NCI-H748 (cell line): ENCODE data around the gene NECTIN4.
"Not testable (repeated sequence)": the region's sequence is repeated elsewhere in the genome, so short reads cannot be mapped to it uniquely, and the experiment has no call there.

Experiments used
- DNase-seq: peaks from one replicate; lab custom pipeline; 2025; ENCODE audit not compliant: unreplicated experiment; lab: John Stamatoyannopoulos, UW

The NECTIN4 gene

GRCh38 chr1:161089251-161089924 is at the start of gene NECTIN4:
TSS of gene NECTIN4 (minus strand) at chr1:161089558. CDS start at chr1:161089296, 262 bp downstream.
- no peak for DNase-seq

- DNase-seq, result no peak
Observed at GRCh38 chr1:161138431-161138830, 49.1 kb upstream of the NECTIN4 start.

GRCh38 chr1:161137881-161138280 is 48.5 kb upstream of the NECTIN4 start:
- no peak for DNase-seq

GRCh38 chr1:161133220-161133740 is 43.9 kb upstream of the NECTIN4 start:
- peak; percentile 35 for DNase-seq

DNA sequence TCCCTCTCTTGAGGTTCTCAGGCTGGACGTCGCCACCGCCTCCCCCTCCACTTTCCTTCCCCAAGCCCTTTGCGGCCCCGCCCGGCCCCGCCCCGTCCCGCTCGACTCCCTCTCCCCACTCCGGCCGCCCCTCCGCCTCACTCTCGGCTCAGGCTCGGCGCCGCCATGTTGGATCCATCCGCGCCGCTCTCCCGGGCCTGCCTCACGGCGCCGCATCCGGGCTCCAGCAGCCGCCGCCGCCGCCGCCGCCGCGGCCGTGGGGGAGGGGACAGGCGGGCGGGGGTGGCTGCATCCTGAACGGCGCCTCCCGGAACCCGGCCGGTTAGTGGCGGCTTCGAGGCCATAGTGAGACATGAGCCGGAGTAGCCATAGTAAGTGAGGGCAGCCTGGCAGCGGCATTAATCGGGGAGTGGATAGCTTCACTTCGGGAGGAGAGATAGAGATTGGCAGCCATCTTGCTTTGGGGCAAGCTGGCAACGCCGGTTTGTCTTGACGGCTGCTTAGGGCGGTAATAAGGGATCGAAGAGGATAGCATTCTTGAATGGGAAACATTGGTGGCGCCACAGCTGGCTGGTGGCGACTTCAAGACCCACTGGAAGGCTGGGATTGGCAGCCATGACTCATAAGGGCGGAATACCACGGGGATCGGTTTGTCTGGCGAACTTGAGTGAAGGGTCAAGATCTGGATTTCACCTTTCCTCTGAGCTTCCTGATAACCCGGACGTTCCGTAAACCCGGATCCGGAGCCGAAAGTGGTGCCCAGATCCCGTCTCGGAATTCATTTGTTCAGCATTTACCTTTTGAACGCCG is 43.3 kb upstream of the NECTIN4 start, which contains the start of gene DEDD:
Gene DEDD (minus strand): TSS at position 258 of the 810 bp plus-strand sequence. CDS start 8,205 bp downstream, outside the sequence.
- peak; percentile 97 for DNase-seq

DNA sequence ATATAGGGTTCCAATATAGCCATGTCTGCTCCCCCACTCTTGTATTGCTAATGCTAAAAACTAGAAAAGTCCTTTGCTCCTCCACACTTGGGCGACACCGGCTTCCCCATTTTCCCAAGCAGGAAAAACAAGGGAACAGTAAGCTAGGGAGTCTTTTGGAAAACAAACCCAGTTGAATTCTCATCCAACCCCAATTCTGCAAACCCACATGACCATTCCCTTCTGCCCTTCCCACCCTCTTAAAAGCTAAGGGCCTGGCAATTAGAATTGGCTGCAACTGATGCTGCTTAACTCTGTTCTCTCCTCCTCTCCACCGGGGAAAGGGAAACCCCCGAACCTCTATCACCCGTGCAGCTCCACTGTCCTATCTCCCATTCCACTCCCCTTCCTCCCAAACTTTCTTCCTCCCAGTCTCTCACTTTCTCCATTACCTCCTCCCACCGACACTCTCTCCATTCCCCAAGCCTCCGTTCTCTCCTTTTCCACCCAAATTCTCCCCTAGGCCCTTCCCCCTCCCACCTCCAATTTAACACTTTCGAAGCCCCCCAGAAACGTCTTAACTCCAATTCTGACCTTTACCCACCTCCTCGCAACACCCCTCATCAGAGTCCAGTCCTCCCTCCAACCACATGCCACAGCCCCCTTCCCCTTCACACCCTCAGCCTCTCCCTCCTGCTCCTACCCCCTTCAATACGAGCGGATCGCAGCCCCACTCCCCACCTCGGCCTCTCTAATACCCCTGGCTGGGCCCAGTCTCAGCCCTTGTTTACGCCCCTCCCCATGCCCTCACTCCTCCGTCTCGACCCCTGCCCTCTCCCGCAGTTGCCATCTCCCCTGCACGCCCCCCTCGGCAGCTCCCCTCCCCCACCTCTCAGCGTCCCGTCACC is 42.4 kb upstream of the NECTIN4 start:
- peak; percentile 19 for DNase-seq

DNA sequence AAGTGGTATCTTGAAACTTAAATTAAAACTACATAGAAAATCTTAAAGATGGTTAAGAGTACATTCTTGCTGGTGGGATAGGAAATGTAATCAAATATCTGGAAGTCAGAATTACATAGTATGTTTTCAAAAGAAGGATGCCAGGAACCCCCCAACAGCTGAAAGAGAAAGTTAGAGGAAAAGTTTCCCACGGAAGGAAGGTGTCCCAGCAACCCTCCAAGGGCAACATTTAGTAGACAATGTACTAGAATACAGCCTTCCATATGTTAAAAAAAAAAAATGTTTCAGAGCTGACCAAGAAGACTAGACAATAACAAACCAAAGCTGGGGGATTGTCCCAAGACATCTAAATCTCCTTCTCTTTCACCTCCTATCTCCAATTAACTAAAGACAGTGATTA is 40.9 kb upstream of the NECTIN4 start:
- no peak for DNase-seq

DNA sequence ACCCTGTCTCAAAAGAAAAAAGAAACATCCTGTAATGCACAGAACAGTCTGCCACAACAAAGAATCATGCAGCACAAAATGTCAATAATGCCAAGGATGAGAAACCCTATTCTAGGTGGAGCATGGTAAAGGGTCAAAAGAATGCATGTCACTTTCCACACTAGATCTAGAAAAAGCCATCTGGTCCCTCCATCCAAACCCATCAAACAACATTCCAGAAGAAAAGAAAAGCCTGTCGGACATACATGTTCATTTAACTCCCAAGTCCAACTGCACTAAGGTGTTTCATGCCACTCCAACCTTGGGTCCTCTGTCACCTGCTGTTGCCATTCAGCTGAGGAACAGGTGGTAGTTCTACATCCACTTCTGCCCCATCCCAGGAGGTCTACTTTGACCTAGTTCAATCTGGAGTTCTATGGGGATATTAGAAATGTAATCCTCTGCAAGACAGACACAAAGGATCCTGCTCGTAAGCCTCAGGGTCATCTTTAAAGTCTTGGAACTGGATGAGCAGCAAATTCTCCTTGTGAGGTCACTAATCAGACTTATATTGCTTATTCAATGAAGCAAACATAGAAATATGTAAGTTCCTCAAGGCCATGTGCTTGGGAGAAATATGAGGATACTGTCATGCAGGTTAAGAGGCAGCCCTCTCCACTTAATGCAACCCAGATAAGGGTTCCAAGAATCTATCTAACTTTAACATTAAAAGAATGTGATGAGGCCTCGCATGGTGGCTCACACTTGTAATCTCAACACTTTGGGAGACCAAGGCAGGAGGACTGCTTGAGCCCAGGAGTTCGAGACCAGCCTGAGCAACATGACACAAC is 39.4 kb upstream of the NECTIN4 start:
- no peak for DNase-seq

DNA sequence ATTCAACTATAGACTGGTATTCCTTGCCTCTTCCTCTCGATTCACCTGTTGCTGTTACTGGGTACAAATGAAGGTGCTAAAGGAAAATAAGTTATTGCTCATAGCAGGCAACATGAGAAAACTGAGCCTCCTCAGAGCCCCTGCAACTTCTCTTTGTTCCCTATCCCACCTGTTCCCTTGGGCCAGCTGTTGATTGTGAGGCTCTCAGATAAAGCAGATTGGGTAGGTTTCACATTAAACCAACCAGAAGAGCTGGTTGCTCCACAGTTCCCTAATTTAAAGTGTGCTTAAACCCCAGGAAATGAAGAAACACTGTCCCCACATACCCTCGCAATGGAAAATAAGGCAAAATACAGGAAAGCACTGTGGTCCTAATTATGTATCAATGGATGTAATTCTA is 38.3 kb upstream of the NECTIN4 start:
- DNase-seq, result no peak

DNA sequence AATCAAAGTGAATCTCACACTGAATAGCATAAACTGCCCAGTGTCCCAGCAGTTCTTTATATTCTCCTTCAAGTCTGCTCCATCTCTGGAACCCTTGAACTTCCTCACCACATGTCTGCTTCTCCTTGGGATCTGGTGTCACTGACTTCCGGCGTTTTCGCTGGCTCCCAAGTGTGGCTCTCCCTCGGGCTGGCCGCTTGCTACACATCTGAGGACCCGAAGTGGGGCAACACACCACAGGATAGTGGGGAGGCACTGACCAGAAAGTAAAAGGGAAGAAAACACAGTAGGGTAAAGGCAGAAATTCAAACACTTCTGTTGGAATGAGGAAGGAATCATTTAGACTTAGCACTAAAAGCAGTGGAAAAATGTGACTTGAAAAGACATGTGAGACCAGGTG is 33.6 kb upstream of the NECTIN4 start:
- DNase-seq, result no peak

DNA sequence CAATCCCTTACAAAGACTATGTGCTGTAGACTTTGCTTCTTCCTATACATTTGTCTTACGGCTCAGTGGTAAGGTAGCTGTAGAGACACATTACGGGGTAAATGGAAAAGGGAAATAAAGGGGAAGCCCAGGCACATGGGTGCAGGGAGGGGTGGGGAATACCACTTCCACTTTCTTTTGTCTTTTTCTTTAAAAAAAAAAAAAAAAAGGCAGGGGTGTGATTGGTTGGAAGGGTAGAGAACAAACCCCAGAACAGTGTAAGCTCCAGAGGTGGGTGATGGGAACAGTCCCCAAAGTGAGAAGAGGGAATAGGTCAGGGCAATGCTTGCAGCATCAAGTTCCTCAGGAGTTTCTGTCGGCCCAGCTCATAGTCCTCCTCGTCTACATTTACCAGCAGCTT is 32.5 kb upstream of the NECTIN4 start:
- DNase-seq, result no peak

DNA sequence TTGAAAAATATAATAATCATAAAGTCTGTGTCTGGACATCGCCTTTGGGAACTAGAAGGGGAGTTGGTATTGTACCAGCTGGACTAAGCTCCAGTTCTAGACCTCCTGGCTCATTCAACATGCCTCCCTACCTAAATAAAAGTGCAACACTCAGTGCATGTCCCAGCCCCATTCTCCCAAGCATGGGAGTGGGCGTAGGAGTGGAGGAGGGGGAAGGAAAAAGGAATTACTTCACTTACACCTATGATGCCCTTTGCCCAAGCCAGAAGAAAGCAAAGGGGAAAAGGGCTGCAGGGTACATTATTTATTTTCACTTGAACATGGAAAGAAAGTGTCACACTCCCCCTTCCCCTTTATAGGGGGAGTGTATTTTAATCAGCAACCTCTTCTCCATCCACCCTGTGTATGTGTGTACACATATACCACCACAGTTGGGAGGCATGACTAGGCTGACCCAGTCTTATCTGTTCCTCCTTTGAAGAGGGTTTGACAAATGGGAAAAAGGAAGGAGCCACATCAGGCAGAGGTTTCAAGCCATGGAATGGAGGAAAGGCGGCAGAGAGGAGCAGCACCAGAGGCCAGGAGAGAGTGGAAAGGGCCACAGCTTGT is 31.8 kb upstream of the NECTIN4 start:
- no peak for DNase-seq

DNA sequence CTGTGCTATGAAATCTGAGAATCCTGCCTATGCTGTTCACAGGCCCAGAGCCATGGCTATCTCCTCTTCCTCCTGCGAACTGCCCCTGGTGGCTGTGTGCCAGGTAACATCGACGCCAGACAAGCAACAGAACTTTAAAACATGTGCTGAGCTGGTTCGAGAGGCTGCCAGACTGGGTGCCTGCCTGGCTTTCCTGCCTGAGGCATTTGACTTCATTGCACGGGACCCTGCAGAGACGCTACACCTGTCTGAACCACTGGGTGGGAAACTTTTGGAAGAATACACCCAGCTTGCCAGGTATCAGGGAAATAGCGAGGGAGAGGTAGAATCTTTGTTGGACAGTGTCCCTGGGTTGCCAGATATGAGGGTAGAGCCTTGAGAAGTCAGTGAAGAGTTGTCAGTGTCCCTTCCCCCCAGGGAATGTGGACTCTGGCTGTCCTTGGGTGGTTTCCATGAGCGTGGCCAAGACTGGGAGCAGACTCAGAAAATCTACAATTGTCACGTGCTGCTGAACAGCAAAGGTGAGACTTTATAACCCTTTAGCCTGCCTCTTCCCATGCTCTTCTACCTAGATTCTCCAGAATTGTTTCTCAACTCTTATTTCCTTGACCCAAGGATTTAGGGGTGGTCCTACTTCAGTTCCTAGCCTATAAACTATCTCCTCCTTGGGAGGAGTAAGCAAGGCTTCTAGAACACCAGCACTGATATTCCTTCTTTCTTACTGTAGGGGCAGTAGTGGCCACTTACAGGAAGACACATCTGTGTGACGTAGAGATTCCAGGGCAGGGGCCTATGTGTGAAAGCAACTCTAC is 29.9 kb upstream of the NECTIN4 start:
- DNase-seq, result no peak

- DNase-seq, result peak; percentile 88
Observed at GRCh38 chr1:161117759-161118581, 28.6 kb upstream of the NECTIN4 start, which contains the start of the genes NIT1 and PFDN2. TSS of gene NIT1 (plus strand) at chr1:161118105. CDS start at chr1:161118177, 72 bp downstream. TSS of gene PFDN2 (minus strand) at chr1:161118037. CDS start at chr1:161118026, 11 bp downstream.

GRCh38 chr1:161115961-161116360 is 26.6 kb upstream of the NECTIN4 start:
- DNase-seq, result not testable (repeated sequence)

- no peak for DNase-seq
Observed at GRCh38 chr1:161115132-161115711, 25.9 kb upstream of the NECTIN4 start.

DNA sequence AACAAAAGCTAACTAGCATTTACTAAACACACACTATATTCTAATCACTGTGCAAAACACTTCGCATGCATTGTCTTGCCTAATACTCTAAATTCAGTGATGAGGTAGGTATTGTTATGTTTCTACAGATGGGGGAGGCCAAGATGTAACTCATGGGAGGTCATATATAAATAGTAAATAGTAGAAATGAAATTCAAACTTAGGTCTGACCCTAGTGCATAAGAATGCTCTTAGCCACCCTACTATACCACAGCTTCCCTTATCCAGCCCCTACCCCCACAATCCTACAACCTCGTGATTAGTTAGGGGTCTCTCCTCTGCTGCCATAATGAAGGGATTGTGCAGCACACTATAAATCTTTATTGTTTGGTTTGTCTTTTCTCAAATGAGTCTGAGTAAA is 25.2 kb upstream of the NECTIN4 start:
- no peak for DNase-seq
